Muscle of back (tissue), 11 donors: ENCODE results near the gene ANAPC13. TPM values are rescaled to one million over a fixed set of nuclear protein-coding genes. Genes with fewer than 3 reads are reported as not detected.

Experiments used
- DNase-seq, 3 donors: peaks; one replicate each; pipeline versions ENCODE4 v3.0.0 to v3.0.0-alpha.2; 2013
- polyA plus RNA-seq, 10 donors: library from polyadenylated mRNA; unstranded; fragments of 120-200 nt; gene quantifications; one replicate each; pipeline ENCODE4 v1.2.1, GENCODE V29; 2013; ENCODE audit not compliant: insufficient read length in 10 of 10

ANAPC13 gene
- polyA plus RNA-seq, 10 donors, result 63.3 to 91.4 (median 74.2) TPM

DNA sequence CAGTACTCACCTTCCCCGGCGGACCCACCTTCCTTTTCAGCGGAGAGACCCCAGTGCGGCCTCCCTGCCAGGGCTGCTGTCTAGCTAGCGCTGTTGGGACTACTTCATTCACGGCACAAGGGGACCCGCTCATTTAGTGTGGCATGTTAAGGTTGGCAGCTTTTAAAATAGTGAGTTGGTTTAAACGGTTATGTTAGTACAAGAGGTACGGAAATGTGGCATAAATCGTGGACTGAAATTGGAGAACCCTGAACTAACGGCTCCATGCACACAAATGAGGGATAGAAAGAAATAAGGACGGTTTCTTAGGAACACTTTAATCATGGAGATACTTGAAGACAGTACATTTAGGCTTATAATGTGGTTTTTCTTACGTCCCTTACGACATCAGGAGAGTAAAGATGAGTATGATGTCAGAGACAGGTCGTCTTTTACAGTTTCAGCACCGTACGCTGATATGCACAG is 824 bp upstream of the ANAPC13 start:
- DNase-seq, result no peak

DNA sequence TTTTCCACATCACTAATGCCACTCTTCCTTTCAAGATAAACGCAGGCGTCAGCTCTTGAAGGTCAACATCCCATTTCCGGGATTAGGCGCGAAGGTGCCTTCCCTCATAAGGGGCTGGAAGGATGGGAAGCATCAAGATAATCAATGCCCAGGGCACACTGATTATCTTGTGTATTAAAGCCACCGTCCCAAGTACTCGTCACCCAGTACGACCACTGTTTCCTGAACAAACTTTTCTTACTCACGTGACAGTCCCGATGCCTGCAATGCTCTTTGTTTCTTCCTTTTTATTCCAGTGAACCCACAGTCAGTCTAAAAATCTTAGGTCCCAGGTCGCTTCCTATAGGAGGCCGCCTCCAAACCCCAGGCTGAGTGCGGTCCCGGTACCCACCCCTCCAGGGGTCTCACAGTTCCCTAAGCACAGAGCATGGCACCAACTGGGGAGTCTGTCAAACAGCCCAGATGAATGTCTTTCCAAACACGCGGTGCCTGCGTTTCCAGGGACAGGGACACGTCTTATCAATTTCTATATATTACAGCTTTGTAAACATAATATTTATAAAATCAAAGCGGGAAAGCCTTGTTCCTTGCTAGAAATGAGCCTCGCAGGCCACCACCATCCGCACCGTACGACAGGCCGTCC is 589 bp downstream of the ANAPC13 start:
- no peak for DNase-seq

DNA sequence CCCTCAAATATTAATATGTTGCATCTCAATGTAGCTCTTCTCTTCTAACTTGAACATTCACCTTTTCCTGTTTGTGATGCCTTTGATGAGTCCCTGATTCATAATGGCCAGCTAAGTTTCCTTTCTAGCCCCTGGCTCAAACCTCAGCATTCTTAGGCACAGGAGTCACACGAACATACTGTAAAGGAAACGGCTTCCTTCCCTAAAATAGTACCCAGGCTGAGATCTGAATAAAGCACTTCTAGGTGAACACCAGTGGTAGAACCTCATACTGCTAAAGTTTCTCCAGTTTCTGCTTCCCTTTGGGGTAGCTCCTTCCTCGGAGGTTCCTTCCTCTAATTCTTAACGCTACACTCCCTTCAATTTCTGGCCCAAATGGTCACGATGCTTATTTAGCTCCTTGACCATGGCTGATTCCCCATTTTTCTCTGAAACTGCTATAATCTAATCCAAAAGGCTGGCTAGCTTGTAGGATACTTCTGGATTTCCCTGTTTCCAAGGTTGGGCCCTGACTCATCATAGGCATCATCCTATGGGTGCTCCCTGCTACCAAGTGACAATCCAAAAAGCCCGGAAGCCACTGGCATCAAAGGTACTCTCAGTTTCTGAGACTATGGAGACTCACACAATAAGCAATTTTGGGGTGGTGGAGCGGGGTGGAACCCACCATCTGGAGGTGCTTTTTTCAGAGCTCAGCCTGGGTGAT is 2.4 kb downstream of the ANAPC13 start:
- DNase-seq, result peak in 1 of 3 donors; percentile 72

DNA sequence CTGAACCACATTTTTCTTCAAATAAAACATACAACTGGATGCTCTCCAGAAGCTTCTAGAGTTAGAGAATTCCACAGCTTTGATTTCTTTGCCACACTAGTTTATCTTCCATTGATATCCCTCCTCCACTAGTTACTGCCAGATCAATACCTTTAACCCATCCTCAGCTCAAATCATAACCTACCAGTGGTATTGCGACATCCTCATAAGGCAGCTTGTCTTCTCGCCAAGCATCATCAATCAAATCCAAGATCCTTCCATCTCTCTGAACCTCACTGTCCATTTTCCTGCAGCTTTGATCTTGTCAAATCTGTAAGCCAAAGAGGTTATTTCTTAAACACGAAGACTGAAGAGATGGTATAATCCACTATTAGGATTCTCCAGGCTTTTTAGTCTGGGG is 3.2 kb downstream of the ANAPC13 start:
- DNase-seq, result no peak

GRCh38 chr3:134481166-134481565 is 4.6 kb downstream of the ANAPC13 start:
- DNase-seq, result no peak

GRCh38 chr3:134480546-134480945 is 5.2 kb downstream of the ANAPC13 start:
- no peak for DNase-seq

GRCh38 chr3:134477938-134478337 is 7.8 kb downstream of the ANAPC13 start:
- no peak for DNase-seq

DNA sequence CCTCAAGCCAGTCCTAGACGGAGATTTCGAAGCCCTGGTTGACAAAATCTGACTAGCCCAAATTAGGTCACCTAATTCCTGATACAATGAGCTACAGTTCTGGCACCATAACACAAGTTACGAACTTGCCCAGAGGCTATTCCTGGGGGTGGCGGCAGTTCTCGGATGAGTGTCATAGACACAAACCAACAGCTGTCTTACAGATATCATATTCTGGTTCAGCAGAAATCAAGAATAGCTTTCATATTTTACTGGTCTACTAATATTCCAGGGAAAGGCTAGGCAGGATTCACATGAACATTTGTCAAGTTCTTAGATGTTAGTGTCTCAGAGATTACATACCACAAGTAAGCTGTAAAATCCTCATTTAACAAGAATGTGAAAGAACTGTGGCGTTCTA is 8.8 kb downstream of the ANAPC13 start:
- no peak for DNase-seq

- no peak for DNase-seq
Observed at GRCh38 chr3:134476306-134476705, 9.5 kb downstream of the ANAPC13 start.

DNA sequence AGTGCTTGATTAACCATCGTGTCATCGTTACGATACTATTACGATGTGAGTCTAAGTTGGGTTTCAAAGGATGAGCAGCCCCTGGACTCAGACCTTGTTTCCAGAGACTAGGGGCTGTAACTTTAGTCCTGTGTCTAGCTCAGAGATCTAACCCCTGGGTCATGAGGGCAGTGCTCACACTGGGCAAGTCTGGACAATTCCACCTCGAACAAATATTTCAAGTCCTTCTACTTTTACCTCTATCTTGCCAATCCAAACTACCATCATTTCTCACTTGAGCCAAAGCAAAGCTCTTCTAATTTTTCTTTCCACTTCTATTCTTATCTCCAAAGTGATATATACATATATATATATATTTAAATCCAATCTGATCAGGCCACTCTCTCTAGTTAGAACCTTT is 10.8 kb downstream of the ANAPC13 start:
- no peak for DNase-seq

- peak; percentile 83 to 89 (median 88) for DNase-seq
Observed at GRCh38 chr3:134473868-134474546, 11.8 kb downstream of the ANAPC13 start.

DNA sequence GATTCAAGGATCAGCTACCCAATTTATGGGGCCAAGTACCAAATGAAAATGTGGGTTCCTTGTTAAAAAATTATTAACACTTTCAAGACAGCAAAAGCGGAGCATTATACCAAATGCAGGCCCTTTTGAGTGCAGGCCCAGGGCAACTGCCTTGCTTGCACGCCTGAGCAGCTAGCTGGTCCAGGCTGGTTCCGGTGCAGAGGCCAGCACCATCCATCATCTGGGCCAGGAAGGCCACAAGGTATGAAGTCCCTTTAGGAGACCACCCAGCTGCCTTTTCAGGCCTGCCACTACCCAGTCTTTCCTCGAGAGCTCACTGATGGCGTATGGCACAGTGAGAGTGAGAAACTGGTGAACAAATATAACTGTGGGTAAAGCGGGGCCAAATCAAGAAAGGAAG is 13.0 kb downstream of the ANAPC13 start:
- DNase-seq, result no peak

GRCh38 chr3:134471521-134472193 is 14.1 kb downstream of the ANAPC13 start:
- no peak for DNase-seq

- DNase-seq, result no peak
Observed at GRCh38 chr3:134468519-134468918, 17.3 kb downstream of the ANAPC13 start.

DNA sequence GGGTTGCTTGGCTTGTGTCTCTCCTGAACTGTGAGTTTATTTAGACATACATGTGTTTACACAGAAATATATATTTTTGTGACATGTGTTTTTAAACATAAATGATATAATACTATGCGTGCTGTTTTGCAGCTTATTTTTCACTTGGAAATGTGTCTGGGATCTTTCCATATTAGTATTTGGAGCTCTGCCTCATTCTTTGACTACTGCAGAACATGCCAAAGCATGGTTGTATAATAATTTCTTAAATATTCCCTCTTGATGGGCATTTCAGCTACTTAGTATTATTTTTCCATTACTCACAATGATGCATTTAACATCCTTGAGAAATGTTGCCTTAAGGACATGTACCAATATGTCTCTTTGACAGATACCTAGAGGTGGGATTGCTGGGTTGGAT is 19.5 kb downstream of the ANAPC13 start:
- DNase-seq, result peak in 1 of 3 donors; percentile 74

DNA sequence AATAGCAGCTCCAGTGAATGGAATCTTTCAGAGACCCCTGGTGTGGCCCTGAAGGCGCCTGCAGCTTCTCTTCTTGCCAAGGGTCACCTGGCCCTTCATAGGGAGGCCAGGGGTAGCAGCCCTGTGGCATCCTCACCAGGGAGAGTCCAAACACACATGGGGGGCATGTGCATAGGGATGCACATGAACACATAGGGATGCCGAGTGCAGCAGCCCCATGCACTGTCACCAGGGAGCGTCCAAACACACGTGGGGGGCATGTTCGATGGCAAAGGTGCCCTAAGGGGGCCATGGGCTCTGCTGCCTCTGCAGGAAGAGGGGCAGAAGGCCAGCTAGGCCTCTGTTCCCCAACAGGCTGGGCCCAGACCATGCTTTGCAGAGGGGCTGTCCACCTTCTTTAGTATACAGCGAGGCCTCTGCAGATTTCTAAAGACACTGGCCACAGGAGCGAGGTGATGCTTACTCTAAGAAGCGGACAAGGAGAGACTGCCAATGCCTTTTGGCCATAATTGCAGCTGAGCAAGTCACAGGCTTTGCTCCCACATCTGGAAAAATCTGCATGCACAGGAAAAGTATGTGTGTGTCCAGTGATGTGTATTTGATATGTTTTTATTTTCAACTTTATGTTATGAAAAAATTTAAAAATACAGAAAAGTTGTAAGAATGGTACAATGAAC is 21.0 kb downstream of the ANAPC13 start:
- DNase-seq, result peak in 2 of 3 donors; percentile 85 to 92

- peak; percentile 95 to 100 (median 97) for DNase-seq
Observed at GRCh38 chr3:134464064-134464688, 21.6 kb downstream of the ANAPC13 start.

DNA sequence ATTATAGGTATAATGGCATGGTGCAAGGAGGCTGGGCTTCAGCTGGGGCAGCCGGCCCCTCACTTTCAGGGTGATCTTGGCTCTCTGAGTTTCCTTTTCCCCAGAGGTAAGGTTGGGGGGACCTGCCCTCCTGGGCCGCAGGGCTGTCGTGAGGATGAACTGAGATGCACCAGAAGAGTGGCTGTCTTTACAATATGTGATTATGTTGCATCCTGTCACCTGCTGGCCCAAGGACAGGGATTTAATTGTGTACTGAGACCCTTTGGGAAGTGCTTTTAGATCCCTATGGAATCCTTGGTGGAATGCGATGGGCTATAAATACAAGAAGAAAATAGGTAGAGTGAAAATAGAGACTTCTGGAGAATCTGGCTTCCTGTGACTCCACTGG is 22.1 kb downstream of the ANAPC13 start:
- DNase-seq, result no peak

DNA sequence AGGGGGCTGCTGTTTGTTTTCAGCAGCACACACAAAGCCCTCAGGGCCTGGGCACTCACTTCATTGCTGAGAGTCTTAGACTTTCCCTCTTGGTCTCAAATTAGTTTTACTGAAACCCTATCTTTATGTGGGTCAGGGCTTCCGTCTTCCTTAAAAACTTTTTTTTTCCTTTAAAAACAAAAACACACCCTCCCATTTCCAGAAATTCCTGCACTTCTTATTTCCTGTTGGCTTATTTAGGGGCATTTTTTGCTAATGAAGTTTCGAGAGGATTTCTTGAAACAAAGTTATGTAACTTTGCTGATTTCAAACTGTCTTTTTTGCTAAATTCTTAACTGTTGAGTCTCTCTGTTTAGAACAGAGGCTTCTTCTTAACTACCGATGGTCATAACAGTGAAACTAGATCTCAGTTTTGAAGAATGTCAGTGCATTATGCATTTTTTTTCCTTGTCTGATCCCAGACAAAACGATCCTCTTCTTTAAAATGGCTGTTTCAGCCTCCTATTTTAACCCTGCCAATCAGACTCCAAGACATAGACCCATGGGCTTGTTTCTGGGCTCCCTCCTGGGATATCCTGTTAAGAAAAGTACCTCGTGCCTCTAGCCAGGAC is 23.3 kb downstream of the ANAPC13 start:
- DNase-seq, result peak; percentile 55 to 85 (median 78)

DNA sequence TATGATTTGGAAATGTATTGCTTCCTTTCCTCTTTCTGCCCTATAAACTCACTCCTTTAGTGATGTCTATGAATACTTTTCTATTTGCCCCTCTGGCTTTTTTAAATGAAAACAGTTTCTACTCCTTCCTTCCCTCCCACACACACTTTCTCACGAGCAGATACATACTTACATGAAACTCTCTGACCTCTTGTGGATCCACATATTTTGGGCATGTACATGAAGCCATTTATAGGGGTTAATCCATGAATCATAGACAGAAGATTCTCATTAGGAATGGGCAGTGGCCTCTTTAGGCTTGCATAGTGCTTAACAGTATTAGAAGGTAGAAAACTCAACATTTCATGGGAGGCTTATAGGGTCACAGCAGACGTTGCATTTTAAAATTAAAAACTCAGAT is 24.8 kb downstream of the ANAPC13 start:
- peak in 1 of 3 donors; percentile 91 for DNase-seq

GRCh38 chr3:134459562-134459961 is 26.2 kb downstream of the ANAPC13 start:
- DNase-seq, result no peak
